B cell (primary cell): Measurements from ENCODE around the gene GRIN3A. TPM values are rescaled to one million over a fixed set of nuclear protein-coding genes. Genes with fewer than 3 reads are reported as not detected.

Experiments
- ATAC-seq: fragments of 200-7000 bp; cut with Tn5 transposase; one replicate; pipeline ENCODE4 v1.10.0; 2021; ENCODE audit warnings: low read depth, mild to moderate bottlenecking, moderate number of reproducible peaks, moderate library complexity
- CTCF ChIA-PET: fragments of 350-600 bp; sonication (Branson Sonifier 250); formaldehyde crosslinking; loops from one replicate; lab custom pipeline; 2021; ENCODE audit warnings: antibody characterized with exemption, inconsistent platforms; lab: Charles Lee
- POLR2A ChIA-PET: fragments of 350-600 bp; sonication (Branson Sonifier 250); formaldehyde crosslinking; loops from one replicate; lab custom pipeline; 2021; ENCODE audit warnings: antibody characterized with exemption; lab: Charles Lee
- DNase-seq: peaks from one replicate; pipeline ENCODE4 v3.0.0; 2013
- H2AFZ ChIP-seq: 2 replicates; pipeline ENCODE4 v1.6.1; 2012; ENCODE audit warnings: mild to moderate bottlenecking, low read depth, low read length; ENCODE audit not compliant: insufficient read depth, poor library complexity, severe bottlenecking
- H3K27ac ChIP-seq, 2 donors: 1 replicate in 1 of 2; 2 replicates in 1 of 2; pipeline ENCODE4 v1.5.1; 2012 to 2013; ENCODE audit warnings: low read length in 2 of 2, mild to moderate bottlenecking in 2 of 2, moderate library complexity in 1 of 2
- H3K27me3 ChIP-seq, 4 experiments: fragments of 200-600 bp in 1 of 4; sonication (generic) in 1 of 4; replicated peaks in 1 of 4; 1 replicate in 2 of 4; 2 replicates in 2 of 4; pipeline versions ENCODE4 v1.6.1 to v1.7.0; 2013 to 2016; ENCODE audit warnings: low read length in 3 of 4, mild to moderate bottlenecking in 2 of 4, mixed read lengths in 1 of 4, moderate library complexity in 1 of 4; ENCODE audit not compliant: insufficient read depth in 4 of 4, control insufficient read depth in 3 of 4; ENCODE audit errors: control extremely low read depth in 1 of 4
- H3K36me3 ChIP-seq, 2 experiments: replicated peaks in 1 of 2; 1 replicate in 1 of 2; 2 replicates in 1 of 2; pipeline versions ENCODE4 v1.6.1 to v1.7.1; 2013; ENCODE audit warnings: low read length in 1 of 2; ENCODE audit not compliant: insufficient read depth in 2 of 2, control insufficient read depth in 1 of 2; ENCODE audit errors: control extremely low read depth in 1 of 2, extremely low read depth in 1 of 2
- H3K4me1 ChIP-seq, 2 donors: fragments of 200-600 bp in 1 of 2; sonication (generic) in 1 of 2; 1 replicate in 1 of 2; 2 replicates in 1 of 2; pipeline versions ENCODE4 v1.5.1 to v1.6.1; 2013 to 2017; ENCODE audit warnings: low read length in 2 of 2; ENCODE audit not compliant: control insufficient read depth in 2 of 2, insufficient read depth in 2 of 2
- H3K4me2 ChIP-seq: replicated peaks from 2 replicates; pipeline ENCODE3; 2012; ENCODE audit warnings: mild to moderate bottlenecking, low read depth, low read length; ENCODE audit not compliant: poor library complexity, severe bottlenecking
- H3K4me3 ChIP-seq, 5 experiments: fragments of 200-600 bp in 1 of 5; sonication (generic) in 1 of 5; 1 replicate in 3 of 5; 2 replicates in 2 of 5; pipeline versions ENCODE4 v1.5.1 to v1.7.0; 2011 to 2016; ENCODE audit warnings: low read length in 4 of 5, mild to moderate bottlenecking in 4 of 5, low read depth in 2 of 5, control low read depth in 1 of 5, moderate library complexity in 1 of 5; ENCODE audit not compliant: insufficient read depth in 1 of 5; ENCODE audit errors: control extremely low read depth in 1 of 5, extremely low read depth in 1 of 5
- H3K79me2 ChIP-seq: fragments of 200-600 bp; sonication (generic); one replicate; pipeline ENCODE4 v1.6.0; 2016; ENCODE audit warnings: low read length; ENCODE audit not compliant: control insufficient read depth, insufficient read depth
- H3K9ac ChIP-seq: fragments of 200-600 bp; sonication (generic); 2 replicates; pipeline ENCODE4 v1.6.1; 2017; ENCODE audit warnings: mild to moderate bottlenecking, low read length, moderate library complexity
- H3K9me3 ChIP-seq, 3 donors: one replicate each; pipeline versions ENCODE4 v1.6.1 to v1.7.1; 2013; ENCODE audit warnings: low read length in 2 of 3; ENCODE audit not compliant: control insufficient read depth in 2 of 3, insufficient read depth in 1 of 3; ENCODE audit errors: control extremely low read depth in 1 of 3
- H4K20me1 ChIP-seq: 2 replicates; pipeline ENCODE4 v1.6.0; 2012; ENCODE audit warnings: mild to moderate bottlenecking, low read length; ENCODE audit not compliant: insufficient read depth, control insufficient read depth, poor library complexity, severe bottlenecking
- H3K27ac Mint-ChIP-seq: one replicate; pipeline ENCODE4 v1.8.0; 2021; ENCODE audit warnings: mixed read lengths
- H3K27me3 Mint-ChIP-seq: one replicate; pipeline ENCODE4 v1.8.0; 2021; ENCODE audit warnings: mixed read lengths
- H3K4me1 Mint-ChIP-seq: one replicate; pipeline ENCODE4 v1.8.0; 2021; ENCODE audit warnings: mixed read lengths
- H3K4me3 Mint-ChIP-seq: one replicate; pipeline ENCODE4 v1.8.0; 2021; ENCODE audit warnings: mixed read lengths
- H3K9me3 Mint-ChIP-seq: one replicate; pipeline ENCODE4 v1.8.0; 2022; ENCODE audit warnings: mixed read lengths; ENCODE audit not compliant: insufficient read depth
- EZH2 ChIP-seq: IDR thresholded peaks from 2 replicates; pipeline ENCODE4 v1.6.1; 2012; ENCODE audit warnings: borderline replicate concordance, low read depth, mild to moderate bottlenecking, moderate library complexity, low read length; ENCODE audit not compliant: insufficient read depth, poor library complexity, severe bottlenecking
- WGBS: methylation state at CpG from one replicate; pipeline ENCODE4 v1.1.5; 2013; ENCODE audit warnings: missing lambda C conversion rate; ENCODE audit not compliant: insufficient coverage; 5-methylcytosine and 5-hydroxymethylcytosine counted together
- intact Hi-C: fragments of 100-400 bp; cut with micrococcal nuclease; formaldehyde crosslinking; loops from one replicate; pipeline ENCODE4 v1.10.0; 2022
- polyA plus RNA-seq: library from polyadenylated mRNA; depleted of rRNA; stranded (reverse); fragments of >200 nt; gene quantifications from 2 replicates; pipeline ENCODE4 v1.2.3, GENCODE V29; 2012
- total RNA-seq, 2 donors: library from RNA; stranded (reverse); fragments of 120-200 nt in 1 of 2; gene quantifications; 1 replicate in 1 of 2; 2 replicates in 1 of 2; pipeline versions ENCODE4 v1.2.3 to v1.2.4, GENCODE V29; 2013 to 2022
- TF ChIP-seq, protein P1 (sequence below): fragments of 200-600 bp; IDR thresholded peaks from one replicate; pipeline ENCODE4 v1.8.0; 2022; ENCODE audit warnings: antibody characterized with exemption, mild to moderate bottlenecking

GRIN3A gene
- total and polyA plus RNA-seq, 2 donors (not counting 1 experiment from before 2014, with no cell fraction given), result not detected

DNA sequence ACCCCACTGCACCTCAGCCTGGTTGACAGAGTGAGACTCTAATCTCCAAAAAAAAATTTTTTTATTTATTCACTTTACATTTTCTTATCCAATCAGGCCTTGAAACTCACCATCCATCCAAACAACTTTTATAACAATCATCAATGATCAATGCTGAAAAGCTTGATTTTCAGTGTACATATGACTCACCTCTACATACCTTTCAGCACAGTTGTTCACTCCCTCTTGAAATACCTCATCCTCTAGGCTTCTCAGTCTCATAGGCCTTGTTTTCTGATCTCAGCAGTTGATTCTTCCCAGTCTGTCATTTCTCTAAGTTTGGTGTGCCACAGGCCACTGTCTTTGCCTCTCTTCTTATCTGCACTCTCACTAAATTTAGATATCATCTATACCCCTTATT is 36.2 kb downstream of the GRIN3A start:
- CTCF ChIA-PET, result no interaction called here
- POLR2A ChIA-PET, result no interaction called here

DNA sequence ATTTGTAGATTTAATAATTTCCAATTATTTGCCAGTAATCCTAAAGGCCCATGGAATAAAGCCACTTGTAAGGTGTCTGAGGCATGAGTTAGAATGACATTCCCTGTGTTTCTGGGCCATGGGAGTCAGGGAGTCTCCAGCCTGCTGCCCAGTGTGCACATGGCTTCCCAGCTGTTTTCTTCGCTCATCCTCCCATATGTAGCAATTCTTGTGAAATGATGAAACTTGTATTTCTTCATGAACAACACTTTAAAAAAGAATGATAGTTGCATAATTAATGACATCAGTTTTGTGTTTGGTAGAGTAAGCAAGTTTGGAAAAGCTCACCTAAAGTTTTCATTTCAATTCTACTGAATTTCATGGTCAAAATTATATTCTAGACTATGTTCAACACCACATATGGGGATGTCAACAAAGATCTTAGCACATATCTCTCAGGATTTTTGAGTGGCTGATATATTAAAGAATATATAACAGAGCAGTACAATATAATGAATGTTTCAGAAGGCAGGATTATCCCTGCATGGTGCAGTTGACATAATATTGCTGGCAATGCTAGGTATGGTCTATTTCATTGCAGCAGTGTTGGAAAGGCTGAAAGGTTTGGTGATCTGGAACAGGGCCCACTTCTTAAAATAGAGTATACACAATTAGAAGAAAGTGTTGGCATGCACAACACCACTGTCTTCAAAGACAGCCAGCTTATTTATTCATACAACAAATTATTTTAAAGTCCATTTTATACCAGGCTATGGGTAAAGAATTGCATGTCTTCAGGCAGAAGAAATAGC is 44.7 kb downstream of the GRIN3A start:
- no peak overlapping the region for H3K27ac Mint-ChIP-seq
- H2AFZ ChIP-seq, result no peak overlapping the region
- H3K27me3 Mint-ChIP-seq, result no peaks in the 10 kb centered on the region
- no peaks in the 10 kb centered on the region for H4K20me1 ChIP-seq
- no peaks in the 10 kb centered on the region for H3K36me3 ChIP-seq
- intact Hi-C loops, result no loop called here
- no peak overlapping the region for H3K27ac ChIP-seq
- H3K4me3 Mint-ChIP-seq, result no peak overlapping the region
- no peak overlapping the region for H3K9ac ChIP-seq
- H3K4me1 ChIP-seq, result no peaks in the 10 kb centered on the region
- H3K9me3 ChIP-seq, result no peaks in the 10 kb centered on the region
- TF ChIP-seq, protein P1, sequence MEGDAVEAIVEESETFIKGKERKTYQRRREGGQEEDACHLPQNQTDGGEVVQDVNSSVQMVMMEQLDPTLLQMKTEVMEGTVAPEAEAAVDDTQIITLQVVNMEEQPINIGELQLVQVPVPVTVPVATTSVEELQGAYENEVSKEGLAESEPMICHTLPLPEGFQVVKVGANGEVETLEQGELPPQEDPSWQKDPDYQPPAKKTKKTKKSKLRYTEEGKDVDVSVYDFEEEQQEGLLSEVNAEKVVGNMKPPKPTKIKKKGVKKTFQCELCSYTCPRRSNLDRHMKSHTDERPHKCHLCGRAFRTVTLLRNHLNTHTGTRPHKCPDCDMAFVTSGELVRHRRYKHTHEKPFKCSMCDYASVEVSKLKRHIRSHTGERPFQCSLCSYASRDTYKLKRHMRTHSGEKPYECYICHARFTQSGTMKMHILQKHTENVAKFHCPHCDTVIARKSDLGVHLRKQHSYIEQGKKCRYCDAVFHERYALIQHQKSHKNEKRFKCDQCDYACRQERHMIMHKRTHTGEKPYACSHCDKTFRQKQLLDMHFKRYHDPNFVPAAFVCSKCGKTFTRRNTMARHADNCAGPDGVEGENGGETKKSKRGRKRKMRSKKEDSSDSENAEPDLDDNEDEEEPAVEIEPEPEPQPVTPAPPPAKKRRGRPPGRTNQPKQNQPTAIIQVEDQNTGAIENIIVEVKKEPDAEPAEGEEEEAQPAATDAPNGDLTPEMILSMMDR, result no peak
- TF ChIP-seq EZH2, result no peak
- H3K4me2 ChIP-seq, result no peak overlapping the region
- no peaks in the 10 kb centered on the region for H3K9me3 Mint-ChIP-seq
- no peak for DNase-seq
- POLR2A ChIA-PET, result no interaction called here
- CTCF ChIA-PET, result interaction anchor here (1.5 kb wide), 1 partner anchor 18 kb away, joined by 5 read pairs; no protein-coding TSS in a partner anchor
- peaks cover 0 to 3% (median 0%) of the 10 kb centered on the region in 4 experiments for H3K27me3 ChIP-seq
- H3K4me1 Mint-ChIP-seq, result no peaks in the 10 kb centered on the region
- no peaks in the 10 kb centered on the region for H3K79me2 ChIP-seq
- no peak for ATAC-seq
- H3K4me3 ChIP-seq, result no peak overlapping the region
- WGBS, result no CpG with 5 or more reads among the region's 1 CpG

More for the DNA sequence above, 36.2 kb downstream of the GRIN3A start:
- no peak overlapping the region for H3K27ac ChIP-seq
- peaks cover 15% of the 10 kb centered on the region for H3K27me3 Mint-ChIP-seq
- peaks cover 0 to 7% (median 5%) of the 10 kb centered on the region in 4 experiments for H3K27me3 ChIP-seq
- no peaks in the 10 kb centered on the region for H3K36me3 ChIP-seq
- H4K20me1 ChIP-seq, result no peaks in the 10 kb centered on the region
- H3K79me2 ChIP-seq, result no peaks in the 10 kb centered on the region
- no peak overlapping the region for H3K4me2 ChIP-seq
- H3K4me1 Mint-ChIP-seq, result peaks cover 6% of the 10 kb centered on the region
- no peak for ATAC-seq
- H3K4me3 Mint-ChIP-seq, result no peak overlapping the region
- H3K27ac Mint-ChIP-seq, result no peak overlapping the region
- no peaks in the 10 kb centered on the region for H3K9me3 Mint-ChIP-seq
- intact Hi-C loops, result no loop called here
- no peaks in the 10 kb centered on the region for H3K9me3 ChIP-seq
- TF ChIP-seq EZH2, result no peak
- TF ChIP-seq, protein P1, result no peak
- no peak for DNase-seq
- peaks cover 8% of the 10 kb centered on the region in 2 donors for H3K4me1 ChIP-seq
- H2AFZ ChIP-seq, result no peak overlapping the region
- no peak overlapping the region for H3K9ac ChIP-seq
- H3K4me3 ChIP-seq, result no peak overlapping the region
